Fibroblast of pulmonary artery (primary cell): ENCODE data around the gene LPCAT2.

ENCODE experiments used
- DNase-seq: peaks from one replicate; pipeline ENCODE4 v3.0.0-alpha.2; 2010; ENCODE audit warnings: low read depth
- H3K4me3 ChIP-seq: replicated peaks from 2 replicates; pipeline ENCODE4 v1.5.1; 2011; ENCODE audit warnings: low read depth, mild to moderate bottlenecking, control low read depth, low read length, moderate library complexity
- CTCF ChIP-seq: IDR thresholded peaks from 2 replicates; pipeline ENCODE4 v1.5.1; 2011; ENCODE audit warnings: mild to moderate bottlenecking, control low read depth, low read length, inconsistent platforms; ENCODE audit errors: missing control alignments

LPCAT2 gene

DNA sequence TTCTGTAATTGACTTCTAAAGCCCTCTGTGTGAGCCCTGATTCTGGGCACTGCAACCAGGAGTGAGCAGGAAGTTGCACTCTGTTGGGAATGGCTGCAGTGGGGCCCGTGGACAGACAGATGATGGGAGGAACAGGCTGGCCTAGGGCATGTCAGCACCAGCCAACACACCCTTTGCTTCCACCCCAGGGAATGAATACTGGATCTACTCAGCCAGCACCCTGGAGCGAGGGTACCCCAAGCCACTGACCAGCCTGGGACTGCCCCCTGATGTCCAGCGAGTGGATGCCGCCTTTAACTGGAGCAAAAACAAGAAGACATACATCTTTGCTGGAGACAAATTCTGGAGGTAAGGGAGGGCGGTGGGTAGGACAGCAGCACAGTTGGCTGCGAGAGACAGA is 10.8 kb upstream of the LPCAT2 start:
- H3K4me3 ChIP-seq = no peak overlapping the region
- DNase-seq = no peak
- no peak for TF ChIP-seq CTCF

DNA sequence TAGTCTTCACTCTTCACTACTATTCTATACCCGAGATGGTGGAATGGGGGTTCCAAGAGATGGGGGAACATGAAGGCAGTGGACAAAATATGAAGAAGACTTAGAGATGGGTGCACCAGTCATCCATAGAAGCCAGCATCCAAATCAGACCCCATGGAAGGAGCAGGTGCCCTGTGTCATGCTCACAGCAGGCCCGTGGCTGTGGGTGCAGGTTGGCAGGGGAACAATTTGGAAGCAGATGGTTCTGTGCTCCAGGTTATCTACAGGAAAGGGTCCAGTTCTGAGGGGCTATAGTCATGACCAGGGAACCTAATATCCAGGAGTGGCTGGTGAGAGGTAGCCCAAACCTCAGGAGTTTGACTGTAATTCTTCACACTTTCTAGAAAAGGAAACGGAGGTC is 9.6 kb upstream of the LPCAT2 start:
- no peak overlapping the region for H3K4me3 ChIP-seq
- no peak for TF ChIP-seq CTCF
- DNase-seq = no peak

DNA sequence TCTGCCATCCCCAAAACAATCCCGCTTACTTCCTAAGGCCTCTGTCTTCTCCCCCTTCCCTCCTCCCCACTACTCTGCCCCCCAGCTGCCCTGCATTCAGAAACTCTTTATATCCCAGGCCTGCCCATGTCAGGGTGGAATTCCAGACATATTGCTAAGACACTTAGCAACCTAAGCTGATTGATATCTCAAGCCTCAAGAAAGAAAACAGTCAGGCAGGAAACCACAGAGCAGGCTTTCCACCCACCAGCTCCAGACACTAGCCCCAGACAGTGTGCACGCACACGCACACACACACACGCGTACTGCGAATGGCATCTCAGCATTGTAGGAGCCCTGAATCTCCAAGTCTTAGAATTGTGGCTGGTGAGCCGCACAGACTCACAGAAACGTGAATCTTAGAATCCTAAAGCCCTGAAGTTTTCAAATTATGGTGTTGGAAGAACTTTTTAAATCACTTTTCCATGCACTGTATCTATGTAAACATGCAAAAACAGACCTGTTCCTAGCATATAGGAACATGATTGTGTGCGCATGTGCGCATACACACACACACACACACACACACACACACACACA is 8.8 kb upstream of the LPCAT2 start:
- DNase-seq = peak; percentile 98
- no peak for TF ChIP-seq CTCF
- no peak overlapping the region for H3K4me3 ChIP-seq

- DNase-seq = peak; percentile 61
- no peak overlapping the region for H3K4me3 ChIP-seq
- no peak for TF ChIP-seq CTCF
These were observed 8.3 kb upstream of the LPCAT2 start for GRCh38 chr16:55500530-55501011.

DNA sequence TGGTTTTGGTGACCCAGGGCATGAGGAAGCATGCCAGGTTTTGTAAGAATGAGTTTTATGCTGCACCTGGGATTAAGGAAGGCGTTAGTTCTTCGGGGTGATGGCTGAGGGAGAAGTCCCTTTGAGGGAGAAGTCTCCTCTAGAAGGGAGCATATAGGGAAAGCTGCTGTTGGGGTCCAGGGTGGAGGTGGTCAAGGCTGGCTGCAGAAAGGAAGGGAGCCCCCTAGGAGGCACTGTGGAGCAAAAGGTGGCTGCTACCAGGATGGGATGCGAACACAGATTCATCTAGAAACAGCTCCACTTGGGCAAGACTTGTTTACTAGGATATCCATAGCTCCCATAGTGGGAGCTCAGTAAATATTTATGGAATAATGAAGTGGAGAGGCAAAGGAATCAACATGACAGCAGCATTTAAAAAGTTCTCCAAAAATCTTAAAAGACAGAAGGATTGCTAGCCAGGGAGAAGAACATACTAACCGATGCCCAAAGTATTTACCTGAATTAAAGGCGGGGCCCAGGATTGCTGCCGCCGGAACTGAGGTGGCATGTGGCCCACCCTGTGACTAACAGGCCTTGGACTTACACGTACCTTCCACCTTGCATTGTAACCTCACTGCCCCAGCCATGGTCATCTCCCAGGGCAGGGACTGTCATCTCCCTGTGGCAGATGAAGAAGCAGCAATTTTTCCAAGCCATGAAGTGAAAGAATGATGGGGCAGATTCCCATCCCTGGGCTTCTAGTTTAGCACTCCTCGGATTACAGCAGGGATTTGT is 7.1 kb upstream of the LPCAT2 start:
- TF ChIP-seq CTCF = peak; percentile 50
- no peak overlapping the region for H3K4me3 ChIP-seq
- no peak for DNase-seq

DNA sequence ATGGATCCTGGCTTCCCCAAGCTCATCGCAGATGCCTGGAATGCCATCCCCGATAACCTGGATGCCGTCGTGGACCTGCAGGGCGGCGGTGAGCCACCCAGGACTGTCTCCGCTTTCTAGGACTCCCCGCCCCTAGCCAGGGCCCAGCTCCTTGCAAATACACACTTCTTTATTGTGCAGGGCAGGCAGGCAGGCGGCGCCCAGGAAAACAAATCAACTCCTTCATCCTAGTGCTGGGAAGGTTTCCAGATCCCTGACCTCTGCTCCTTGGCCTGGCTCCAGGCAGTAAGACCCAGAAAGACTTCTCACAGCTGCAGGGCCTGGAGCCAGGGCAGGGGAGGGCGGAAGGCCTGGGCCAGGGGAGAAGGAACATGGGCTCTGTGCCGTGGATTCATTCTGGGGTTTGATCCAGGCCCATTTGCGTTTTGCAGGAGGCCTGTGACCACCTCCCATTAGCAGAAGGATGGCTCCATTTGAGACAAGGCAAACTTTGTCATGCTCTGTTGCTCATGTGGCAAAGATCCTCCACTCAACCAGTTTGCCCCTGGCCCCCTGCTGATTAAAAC is 6.0 kb upstream of the LPCAT2 start:
- H3K4me3 ChIP-seq = no peak overlapping the region
- peak; percentile 97 for DNase-seq
- TF ChIP-seq CTCF = peak; percentile 20
